A549 (cell line): Measurements from ENCODE around the gene TACR1.

Experiments
- MAX ChIP-seq: IDR thresholded peaks from 2 replicates; pipeline ENCODE4 v1.6.1; 2012
- POLR2A ChIP-seq: IDR thresholded peaks from 2 replicates; pipeline ENCODE4 v1.6.1; 2012; ENCODE audit warnings: mild to moderate bottlenecking, low read length
- RAD21 ChIP-seq, 2 experiments: fragments of >200 bp in 1 of 2; sonication (Bioruptor Twin) in 1 of 2; formaldehyde crosslinking in 1 of 2; IDR thresholded peaks in 1 of 2; conservative IDR thresholded peaks in 1 of 2; 2 replicates in 1 of 2; 3 replicates in 1 of 2; pipeline ENCODE4 v1.6.1; 2012 to 2018; ENCODE audit warnings: inconsistent platforms in 1 of 2
- RCOR1 ChIP-seq: fragments of 150-350 bp; IDR thresholded peaks from 2 replicates; pipeline ENCODE4 v1.6.1; 2014; ENCODE audit warnings: antibody characterized with exemption, low read length, low read depth
- REST ChIP-seq: fragments of 200-600 bp; sonication (generic); IDR thresholded peaks from 2 replicates; pipeline ENCODE4 v1.6.1; 2016; ENCODE audit warnings: antibody characterized with exemption, mild to moderate bottlenecking, moderate library complexity
- RFX5 ChIP-seq: fragments of 450-650 bp; IDR thresholded peaks from 2 replicates; pipeline ENCODE4 v1.7.1; 2014; ENCODE audit warnings: antibody characterized with exemption, mild to moderate bottlenecking, moderate library complexity
- TFCP2L1 ChIP-seq: fragments of 250-450 bp; sonication (Bioruptor Pico); IDR thresholded peaks from 2 replicates; pipeline ENCODE4 v1.5.0; 2021; ENCODE audit warnings: mild to moderate bottlenecking
- TF ChIP-seq, protein P1 (sequence below): fragments of >200 bp; sonication (Bioruptor Twin); formaldehyde crosslinking; IDR thresholded peaks from 3 replicates; pipeline ENCODE4 v1.5.1; 2016
- TF ChIP-seq, protein P2 (sequence below): fragments of 450-650 bp; IDR thresholded peaks from 2 replicates; pipeline ENCODE4 v1.6.1; 2014; ENCODE audit warnings: antibody characterized with exemption

- TF ChIP-seq, protein P1, sequence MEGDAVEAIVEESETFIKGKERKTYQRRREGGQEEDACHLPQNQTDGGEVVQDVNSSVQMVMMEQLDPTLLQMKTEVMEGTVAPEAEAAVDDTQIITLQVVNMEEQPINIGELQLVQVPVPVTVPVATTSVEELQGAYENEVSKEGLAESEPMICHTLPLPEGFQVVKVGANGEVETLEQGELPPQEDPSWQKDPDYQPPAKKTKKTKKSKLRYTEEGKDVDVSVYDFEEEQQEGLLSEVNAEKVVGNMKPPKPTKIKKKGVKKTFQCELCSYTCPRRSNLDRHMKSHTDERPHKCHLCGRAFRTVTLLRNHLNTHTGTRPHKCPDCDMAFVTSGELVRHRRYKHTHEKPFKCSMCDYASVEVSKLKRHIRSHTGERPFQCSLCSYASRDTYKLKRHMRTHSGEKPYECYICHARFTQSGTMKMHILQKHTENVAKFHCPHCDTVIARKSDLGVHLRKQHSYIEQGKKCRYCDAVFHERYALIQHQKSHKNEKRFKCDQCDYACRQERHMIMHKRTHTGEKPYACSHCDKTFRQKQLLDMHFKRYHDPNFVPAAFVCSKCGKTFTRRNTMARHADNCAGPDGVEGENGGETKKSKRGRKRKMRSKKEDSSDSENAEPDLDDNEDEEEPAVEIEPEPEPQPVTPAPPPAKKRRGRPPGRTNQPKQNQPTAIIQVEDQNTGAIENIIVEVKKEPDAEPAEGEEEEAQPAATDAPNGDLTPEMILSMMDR: no peak
- no peak for TF ChIP-seq TFCP2L1 (CRISPR knock-in tag)
- no peak for TF ChIP-seq MAX
- no peak for TF ChIP-seq RAD21 (conservative IDR thresholded peaks at IDR 0.05 in 1 of 2, IDR thresholded peaks at IDR 0.05 in 1 of 2)
- no peak for TF ChIP-seq RCOR1
- no peak for TF ChIP-seq REST
- TF ChIP-seq, protein P2, sequence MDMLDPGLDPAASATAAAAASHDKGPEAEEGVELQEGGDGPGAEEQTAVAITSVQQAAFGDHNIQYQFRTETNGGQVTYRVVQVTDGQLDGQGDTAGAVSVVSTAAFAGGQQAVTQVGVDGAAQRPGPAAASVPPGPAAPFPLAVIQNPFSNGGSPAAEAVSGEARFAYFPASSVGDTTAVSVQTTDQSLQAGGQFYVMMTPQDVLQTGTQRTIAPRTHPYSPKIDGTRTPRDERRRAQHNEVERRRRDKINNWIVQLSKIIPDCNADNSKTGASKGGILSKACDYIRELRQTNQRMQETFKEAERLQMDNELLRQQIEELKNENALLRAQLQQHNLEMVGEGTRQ: no peak
- TF ChIP-seq POLR2A: no peak
- no peak for TF ChIP-seq RFX5
These were observed 25.3 kb upstream of the TACR1 start for GRCh38 chr2:75224636-75225094.
